RWPE1 (cell line): Measurements from ENCODE around the gene NSUN6.
A peak's percentile ranks its signal among the peaks of the same experiment; 100 is the strongest.

Experiments used
- CTCF ChIA-PET: fragments of 350-600 bp; sonication (Branson Sonifier 250); formaldehyde crosslinking; extraction: SDS; loops from one replicate; lab custom pipeline; 2021; lab: Yijun Ruan, JAX
- POLR2A ChIA-PET: fragments of 400-600 bp; formaldehyde crosslinking; extraction: SDS; loops from one replicate; lab custom pipeline; 2020; ENCODE audit warnings: antibody characterized with exemption; ENCODE audit not compliant: low non-redundant PET; lab: Yijun Ruan, JAX
- DNase-seq: peaks from one replicate; pipeline ENCODE4 v3.0.0; 2012; ENCODE audit warnings: low spot score
- H3K27ac ChIP-seq: fragments of 450-650 bp; 2 replicates; pipeline ENCODE4 v1.5.1; 2017
- CTCF ChIP-seq: fragments of 450-650 bp; conservative IDR thresholded peaks from 2 replicates; pipeline ENCODE4 v1.5.1; 2017; ENCODE audit warnings: low read depth, mild to moderate bottlenecking

NSUN6 gene

GRCh38 chr10:18685555-18685954 is 34.2 kb upstream of the NSUN6 start:
- TF ChIP-seq CTCF, result no peak
- CTCF ChIA-PET, result no interaction called here
- POLR2A ChIA-PET, result no interaction called here
- H3K27ac ChIP-seq, result no peak overlapping the region
- no peak for DNase-seq

- CTCF ChIA-PET, result no interaction called here
- no peak for TF ChIP-seq CTCF
- H3K27ac ChIP-seq, result no peak overlapping the region
- POLR2A ChIA-PET, result no interaction called here
- DNase-seq, result no peak
Measured at GRCh38 chr10:18684953-18685352, 33.6 kb upstream of the NSUN6 start.

- no peak for DNase-seq
- ChIA-PET POLR2A (no interaction called here), CTCF (no interaction called here)
- TF ChIP-seq CTCF, result no peak
- H3K27ac ChIP-seq, result no peak overlapping the region
Measured at GRCh38 chr10:18684416-18684815, 33.0 kb upstream of the NSUN6 start.

- H3K27ac ChIP-seq, result peak overlapping the region; percentile 66
- no peak for TF ChIP-seq CTCF
- ChIA-PET CTCF (interaction anchor here (0.7 kb wide), 1 partner anchor 1113 kb away, joined by 3 read pairs; no protein-coding TSS in a partner anchor), POLR2A (no interaction called here)
- peak; percentile 58 for DNase-seq
Measured at GRCh38 chr10:18683427-18683826, 32.0 kb upstream of the NSUN6 start.

GRCh38 chr10:18681971-18682411 is 30.6 kb upstream of the NSUN6 start:
- H3K27ac ChIP-seq, result no peak overlapping the region
- peak; percentile 48 for DNase-seq
- POLR2A ChIA-PET, result no interaction called here
- TF ChIP-seq CTCF, result no peak
- CTCF ChIA-PET, result no interaction called here

GRCh38 chr10:18681366-18681765 is 30.0 kb upstream of the NSUN6 start:
- ChIA-PET CTCF (no interaction called here), POLR2A (no interaction called here)
- no peak for DNase-seq
- TF ChIP-seq CTCF, result no peak
- no peak overlapping the region for H3K27ac ChIP-seq
